ENCODE results near the gene ATP6V1D.

DNA sequence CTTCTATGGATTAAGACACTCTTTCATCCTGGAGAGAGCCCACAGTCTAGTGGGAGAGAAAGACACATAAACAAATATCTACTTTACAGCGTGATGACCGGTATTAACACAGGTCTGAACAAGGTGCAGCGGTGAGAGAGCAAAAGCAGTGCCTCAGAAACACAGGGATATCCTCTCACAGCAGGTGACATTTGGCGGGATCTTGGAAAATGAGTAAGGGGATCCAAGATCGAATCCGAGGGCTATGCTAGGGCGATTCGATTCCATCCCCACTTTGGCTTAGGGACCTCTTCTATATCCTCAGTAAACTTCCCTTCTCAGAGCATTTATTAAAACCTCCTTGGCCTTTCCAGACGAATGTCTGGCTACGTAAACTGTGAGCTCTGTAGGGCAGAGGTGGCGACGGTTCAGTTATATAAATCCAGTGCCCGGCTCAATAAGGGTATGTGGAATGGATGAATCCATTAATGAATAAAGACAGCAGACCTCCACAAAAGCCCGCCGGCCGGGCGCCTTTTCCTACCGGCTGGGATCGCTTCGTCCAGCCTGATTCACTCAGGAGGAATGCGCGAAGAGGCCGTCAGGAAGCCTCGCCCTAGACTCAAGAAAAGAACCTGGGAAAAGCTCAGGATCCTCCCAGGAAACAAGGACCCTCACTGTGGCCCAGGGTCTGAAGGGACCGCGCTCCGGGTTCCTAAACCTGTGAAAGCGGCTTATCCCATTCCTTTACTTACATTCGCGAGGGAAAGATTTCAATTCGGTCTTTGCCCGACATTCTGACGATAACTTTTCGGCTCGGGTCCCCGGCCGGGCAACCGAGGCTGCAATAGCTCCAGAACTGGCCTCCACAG is 455 bp downstream of the ATP6V1D start:
- TF ChIP-seq, protein P1, sequence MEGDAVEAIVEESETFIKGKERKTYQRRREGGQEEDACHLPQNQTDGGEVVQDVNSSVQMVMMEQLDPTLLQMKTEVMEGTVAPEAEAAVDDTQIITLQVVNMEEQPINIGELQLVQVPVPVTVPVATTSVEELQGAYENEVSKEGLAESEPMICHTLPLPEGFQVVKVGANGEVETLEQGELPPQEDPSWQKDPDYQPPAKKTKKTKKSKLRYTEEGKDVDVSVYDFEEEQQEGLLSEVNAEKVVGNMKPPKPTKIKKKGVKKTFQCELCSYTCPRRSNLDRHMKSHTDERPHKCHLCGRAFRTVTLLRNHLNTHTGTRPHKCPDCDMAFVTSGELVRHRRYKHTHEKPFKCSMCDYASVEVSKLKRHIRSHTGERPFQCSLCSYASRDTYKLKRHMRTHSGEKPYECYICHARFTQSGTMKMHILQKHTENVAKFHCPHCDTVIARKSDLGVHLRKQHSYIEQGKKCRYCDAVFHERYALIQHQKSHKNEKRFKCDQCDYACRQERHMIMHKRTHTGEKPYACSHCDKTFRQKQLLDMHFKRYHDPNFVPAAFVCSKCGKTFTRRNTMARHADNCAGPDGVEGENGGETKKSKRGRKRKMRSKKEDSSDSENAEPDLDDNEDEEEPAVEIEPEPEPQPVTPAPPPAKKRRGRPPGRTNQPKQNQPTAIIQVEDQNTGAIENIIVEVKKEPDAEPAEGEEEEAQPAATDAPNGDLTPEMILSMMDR (IDR thresholded peaks at IDR 0.05; ENCODE audit: low read depth, low read length) = no peak
- TF ChIP-seq, protein P2, sequence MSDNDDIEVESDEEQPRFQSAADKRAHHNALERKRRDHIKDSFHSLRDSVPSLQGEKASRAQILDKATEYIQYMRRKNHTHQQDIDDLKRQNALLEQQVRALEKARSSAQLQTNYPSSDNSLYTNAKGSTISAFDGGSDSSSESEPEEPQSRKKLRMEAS (IDR thresholded peaks at IDR 0.05; ENCODE audit: low read depth, low read length) = no peak
- TF ChIP-seq POLR2A (IDR thresholded peaks at IDR 0.05; ENCODE audit: extremely low read depth, insufficient read length) (no peak), MYC (IDR thresholded peaks at IDR 0.05; ENCODE audit: low read depth, low read length) (no peak)
